ENCODE measurements around the gene UCN2.
A peak's percentile ranks its signal among the peaks of the same experiment; 100 is the strongest.

The UCN2 gene, protein sequence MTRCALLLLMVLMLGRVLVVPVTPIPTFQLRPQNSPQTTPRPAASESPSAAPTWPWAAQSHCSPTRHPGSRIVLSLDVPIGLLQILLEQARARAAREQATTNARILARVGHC

DNA sequence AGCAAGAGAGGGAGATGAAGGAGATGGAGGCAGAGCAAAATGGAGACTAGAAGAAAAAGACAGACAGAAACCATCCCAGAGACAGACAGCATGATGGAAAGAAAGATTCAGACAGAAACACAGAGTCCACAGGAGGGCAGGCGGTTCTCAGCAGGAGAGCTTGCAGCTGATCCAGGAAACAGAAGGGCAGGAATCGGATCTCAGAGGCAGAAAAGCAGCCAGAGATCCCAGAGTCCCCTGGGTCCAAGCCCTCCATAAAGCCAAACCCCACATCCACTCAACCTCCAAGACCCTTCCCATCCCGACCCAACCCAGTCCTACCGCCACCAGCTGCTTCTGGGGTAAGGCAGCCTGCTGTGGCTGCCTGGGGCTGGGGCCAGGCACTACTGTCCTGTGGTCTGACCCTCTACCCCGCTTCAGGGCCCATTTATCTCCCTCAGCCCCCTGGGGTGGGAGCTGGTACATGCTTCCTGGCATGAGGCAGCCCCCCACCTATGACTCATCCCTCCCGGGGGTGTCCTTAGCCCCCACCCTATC, at the start of gene UCN2:
UCN2 (minus strand) TSS at position 400 of the 537 bp plus-strand sequence. CDS start 657 bp downstream, outside the sequence.
- DNase-seq (ENCODE audit: low read depth): no peak
- TF ChIP-seq, protein P1, sequence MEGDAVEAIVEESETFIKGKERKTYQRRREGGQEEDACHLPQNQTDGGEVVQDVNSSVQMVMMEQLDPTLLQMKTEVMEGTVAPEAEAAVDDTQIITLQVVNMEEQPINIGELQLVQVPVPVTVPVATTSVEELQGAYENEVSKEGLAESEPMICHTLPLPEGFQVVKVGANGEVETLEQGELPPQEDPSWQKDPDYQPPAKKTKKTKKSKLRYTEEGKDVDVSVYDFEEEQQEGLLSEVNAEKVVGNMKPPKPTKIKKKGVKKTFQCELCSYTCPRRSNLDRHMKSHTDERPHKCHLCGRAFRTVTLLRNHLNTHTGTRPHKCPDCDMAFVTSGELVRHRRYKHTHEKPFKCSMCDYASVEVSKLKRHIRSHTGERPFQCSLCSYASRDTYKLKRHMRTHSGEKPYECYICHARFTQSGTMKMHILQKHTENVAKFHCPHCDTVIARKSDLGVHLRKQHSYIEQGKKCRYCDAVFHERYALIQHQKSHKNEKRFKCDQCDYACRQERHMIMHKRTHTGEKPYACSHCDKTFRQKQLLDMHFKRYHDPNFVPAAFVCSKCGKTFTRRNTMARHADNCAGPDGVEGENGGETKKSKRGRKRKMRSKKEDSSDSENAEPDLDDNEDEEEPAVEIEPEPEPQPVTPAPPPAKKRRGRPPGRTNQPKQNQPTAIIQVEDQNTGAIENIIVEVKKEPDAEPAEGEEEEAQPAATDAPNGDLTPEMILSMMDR (IDR thresholded peaks at IDR 0.05; ENCODE audit: insufficient read depth, low read depth, low read length, missing control alignments): no peak
- H3K4me3 ChIP-seq (ENCODE audit: low read length): no peak within 1 kb of the TSS

DNA sequence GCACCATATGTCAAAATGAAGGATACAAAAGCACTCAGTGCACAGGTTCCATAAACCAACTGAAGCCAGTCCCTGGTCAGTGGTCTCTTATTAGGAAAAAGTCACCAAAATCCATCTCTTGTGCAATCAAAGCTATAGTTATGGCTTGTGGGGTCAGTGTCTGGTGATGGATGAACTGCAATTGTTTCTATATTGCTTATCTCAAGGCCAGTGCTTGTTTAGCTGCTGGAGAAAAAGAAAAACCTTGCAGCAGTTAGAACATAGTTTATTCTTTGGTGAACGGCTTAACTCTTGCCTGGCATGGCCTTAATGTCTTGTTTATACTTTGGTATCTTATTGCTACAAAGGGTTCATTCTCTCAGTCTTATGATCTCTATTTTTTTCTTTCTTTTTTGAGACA, 48.7 kb upstream of the UCN2 start:
- no peak for DNase-seq (ENCODE audit: low read depth)
- no peak overlapping the region for H3K4me3 ChIP-seq (ENCODE audit: low read length)
- TF ChIP-seq, protein P1 (IDR thresholded peaks at IDR 0.05; ENCODE audit: insufficient read depth, low read depth, low read length, missing control alignments): no peak

DNA sequence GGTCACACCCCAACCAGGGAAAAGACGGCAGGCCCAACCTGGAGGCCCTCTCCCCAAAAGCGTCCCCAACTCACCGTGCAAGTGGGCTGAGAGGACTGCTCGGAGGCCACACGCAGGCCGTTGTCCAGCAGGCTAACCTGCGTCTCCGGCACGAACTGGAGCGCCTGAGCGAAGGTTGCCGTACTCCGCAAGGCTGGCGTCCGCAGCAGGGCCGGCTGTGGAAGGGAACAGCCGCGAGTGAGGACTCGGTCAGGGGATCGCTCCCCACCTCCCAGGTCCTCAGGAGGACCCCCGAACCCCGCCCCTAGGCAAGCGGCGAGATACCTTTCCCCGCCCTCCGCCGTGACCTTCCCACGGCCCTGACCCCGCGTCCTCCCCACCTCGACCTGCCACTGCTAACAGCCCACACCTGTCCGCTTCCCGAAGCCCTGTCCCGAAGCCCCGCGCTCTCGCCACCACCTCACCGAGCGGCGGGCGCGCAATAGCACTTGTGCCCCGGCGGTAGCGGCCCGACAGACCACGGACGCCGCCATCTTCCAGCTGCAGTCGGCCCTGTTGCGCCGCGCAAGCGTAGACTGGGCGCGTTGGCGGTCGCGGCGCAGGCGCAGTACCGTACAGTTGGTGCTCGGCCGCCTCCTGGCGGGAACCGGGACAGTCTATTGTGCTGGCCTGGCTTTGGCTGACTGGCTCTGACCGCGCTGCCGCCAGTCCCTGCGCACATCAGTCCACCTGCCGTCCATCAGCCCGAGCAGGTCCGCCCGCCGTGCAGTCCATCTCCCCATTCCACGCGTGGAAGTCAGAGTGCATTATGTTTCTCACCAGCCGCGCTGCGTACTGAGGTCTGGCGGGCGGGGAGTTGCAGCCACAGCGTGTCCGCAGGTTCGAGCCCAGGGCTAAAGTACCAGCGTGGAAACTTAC, 45.8 kb upstream of the UCN2 start, which contains the start of gene UQCRC1:
UQCRC1 (minus strand) TSS at position 559 of the 918 bp plus-strand sequence; CDS start at position 533, 26 bp downstream.
- TF ChIP-seq, protein P1 (IDR thresholded peaks at IDR 0.05; ENCODE audit: insufficient read depth, low read depth, low read length, missing control alignments): peak; percentile 72
- peak; percentile 94 for DNase-seq (ENCODE audit: low read depth)
- peak within 1 kb of the TSS; percentile 98 for H3K4me3 ChIP-seq (ENCODE audit: low read length)

DNA sequence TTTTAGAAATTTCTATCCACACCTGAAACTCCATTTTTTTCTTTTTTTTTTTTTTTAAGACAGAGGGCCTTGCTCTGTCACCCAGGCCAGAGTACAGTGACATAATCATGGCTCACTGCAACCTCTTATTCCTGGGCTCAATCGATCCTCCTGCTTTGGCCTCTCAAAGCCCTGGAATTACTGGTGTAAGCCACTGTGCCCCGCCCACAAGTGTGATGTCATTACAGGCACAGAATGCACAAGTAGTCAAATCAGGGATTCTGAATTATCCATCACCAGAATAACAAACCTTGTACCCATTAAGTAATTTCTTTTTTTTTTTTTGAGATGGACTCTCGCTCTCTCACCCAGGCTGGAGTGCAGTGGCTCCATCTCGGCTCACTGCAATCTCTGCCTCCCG, 43.9 kb upstream of the UCN2 start:
- TF ChIP-seq, protein P1 (IDR thresholded peaks at IDR 0.05; ENCODE audit: insufficient read depth, low read depth, low read length, missing control alignments): no peak
- no peak overlapping the region for H3K4me3 ChIP-seq (ENCODE audit: low read length)
- peak; percentile 30 for DNase-seq (ENCODE audit: low read depth)

DNA sequence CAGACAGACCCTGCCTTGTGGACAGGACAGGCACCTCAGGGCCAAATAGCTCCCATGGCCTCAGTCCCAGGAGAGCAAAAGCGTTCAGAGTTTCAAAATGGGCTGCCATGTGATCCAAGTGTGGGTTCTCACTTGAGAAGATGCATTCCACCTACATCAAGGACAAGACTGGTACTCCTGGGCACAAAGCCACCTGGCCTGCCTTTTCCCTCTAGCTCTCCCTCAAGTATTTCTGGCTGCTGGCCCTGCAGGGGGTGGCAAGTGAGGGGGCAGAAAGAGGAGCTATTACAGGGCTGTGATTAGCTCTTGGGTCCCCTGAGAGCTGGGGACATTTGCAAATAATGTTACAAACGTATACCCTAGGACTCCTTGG, 38.0 kb upstream of the UCN2 start:
- no peak for DNase-seq (ENCODE audit: low read depth)
- TF ChIP-seq, protein P1 (IDR thresholded peaks at IDR 0.05; ENCODE audit: insufficient read depth, low read depth, low read length, missing control alignments): no peak
- H3K4me3 ChIP-seq (ENCODE audit: low read length): no peak overlapping the region

DNA sequence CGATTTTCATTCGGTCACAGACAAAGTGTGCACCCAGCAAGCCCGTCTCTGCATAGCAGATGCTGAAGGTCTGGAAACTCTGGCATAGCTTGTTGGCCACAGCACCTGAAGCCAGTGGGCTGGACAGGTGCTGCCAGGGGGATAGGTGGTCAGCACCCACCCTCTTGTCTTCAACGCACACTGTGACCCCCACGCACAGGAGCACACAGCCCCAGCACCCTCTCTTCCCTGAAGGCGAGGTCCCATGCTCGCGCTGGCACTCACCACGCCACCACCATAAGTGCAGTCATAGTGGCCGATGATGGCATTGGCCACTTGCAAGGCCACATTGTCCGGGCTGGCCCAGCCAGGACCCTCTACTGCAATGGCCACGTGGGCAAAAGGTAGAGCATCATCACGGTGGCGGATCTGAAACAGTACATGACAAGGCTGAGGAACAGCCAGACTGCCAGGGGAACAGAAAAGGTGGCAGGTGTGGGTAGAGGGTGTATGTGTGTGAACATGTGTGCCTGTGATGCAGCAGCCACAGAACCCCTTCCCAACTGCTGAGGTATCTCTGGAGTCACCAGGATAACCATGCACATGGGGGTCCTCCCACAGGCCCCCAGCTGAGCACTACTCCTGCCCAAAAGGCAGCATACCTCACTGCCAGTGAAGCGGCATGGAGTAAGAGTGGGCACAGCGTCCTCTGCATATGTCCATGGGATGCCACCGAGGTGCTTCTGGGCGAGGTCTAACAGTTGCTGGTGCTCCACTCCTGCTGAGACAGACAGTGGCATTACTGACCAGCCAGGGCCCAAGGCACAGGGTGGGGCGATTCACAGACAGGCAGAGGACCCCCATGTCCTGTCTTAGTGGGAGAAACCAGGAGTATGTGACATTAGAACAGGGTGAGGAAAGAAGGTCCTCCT, 37.4 kb upstream of the UCN2 start:
- DNase-seq (ENCODE audit: low read depth): no peak
- TF ChIP-seq, protein P1 (IDR thresholded peaks at IDR 0.05; ENCODE audit: insufficient read depth, low read depth, low read length, missing control alignments): no peak
- H3K4me3 ChIP-seq (ENCODE audit: low read length): no peak overlapping the region
